Suppressor macrophage (primary cell): ENCODE data around the gene SNX32.
A peak's percentile ranks its signal among the peaks of the same experiment; 100 is the strongest.

Experiments
- DNase-seq, 4 experiments: peaks; one replicate each; pipeline ENCODE4 v3.0.0-alpha.2; 2020 to 2022

Gene SNX32

GRCh38 chr11:65857853-65858680, 24.3 kb downstream of the SNX32 start, which contains the start of gene CFL1:
CFL1 (minus strand) TSS chr11:65858180; CDS start chr11:65858099, 81 bp downstream.
- peak; percentile 98 to 100 (median 99) for DNase-seq

GRCh38 chr11:65858681-65859087, 24.9 kb downstream of the SNX32 start:
- no peak for DNase-seq

GRCh38 chr11:65859095-65859811, 25.5 kb downstream of the SNX32 start:
- DNase-seq: peak; percentile 98 to 100 (median 99)

- DNase-seq: peak in 1 of 4 experiments; percentile 44
Observed at GRCh38 chr11:65859812-65860277, 26.1 kb downstream of the SNX32 start.

GRCh38 chr11:65860278-65861164, 26.8 kb downstream of the SNX32 start, which contains the start of gene MUS81:
MUS81 (plus strand) TSS chr11:65860433; CDS start chr11:65860754, 321 bp downstream.
- DNase-seq: peak; percentile 96 to 98 (median 97)

GRCh38 chr11:65861165-65861505, 27.4 kb downstream of the SNX32 start:
- no peak for DNase-seq

GRCh38 chr11:65861533-65862183, 27.9 kb downstream of the SNX32 start:
- DNase-seq: no peak

GRCh38 chr11:65862191-65862735, 28.5 kb downstream of the SNX32 start:
- no peak for DNase-seq

GRCh38 chr11:65862941-65863888, 29.5 kb downstream of the SNX32 start:
- DNase-seq: no peak

- DNase-seq: no peak
Observed at GRCh38 chr11:65863889-65864705, 30.3 kb downstream of the SNX32 start.

GRCh38 chr11:65864706-65865471, 31.1 kb downstream of the SNX32 start:
- no peak for DNase-seq

- no peak for DNase-seq
Observed at GRCh38 chr11:65865550-65866172, 31.9 kb downstream of the SNX32 start.

GRCh38 chr11:65866509-65867283, 32.9 kb downstream of the SNX32 start:
- no peak for DNase-seq

GRCh38 chr11:65867284-65868071, 33.7 kb downstream of the SNX32 start:
- DNase-seq: peak in 1 of 4 experiments; percentile 50

GRCh38 chr11:65868076-65868667, 34.4 kb downstream of the SNX32 start:
- DNase-seq: no peak

GRCh38 chr11:65868907-65869306, 35.1 kb downstream of the SNX32 start:
- DNase-seq: no peak
